Transverse colon (tissue), 4 donors: Measurements from ENCODE around the gene GPN2. TPM values are rescaled to one million over a fixed set of nuclear protein-coding genes. Genes with fewer than 3 reads are reported as not detected.
"Not testable (repeated sequence)": the region's sequence is repeated elsewhere in the genome, so short reads cannot be mapped to it uniquely, and the experiment has no call there.

Experiments used
- DNase-seq: peaks from one replicate; pipeline ENCODE4 v3.0.0-alpha.2; 2019
- H3K27ac ChIP-seq, 4 donors: fragments of 200-600 bp; sonication (generic); 2 replicates each; pipeline ENCODE4 v1.5.1; 2016 to 2018; ENCODE audit warnings: inconsistent platforms in 4 of 4
- H3K27me3 ChIP-seq: fragments of 200-600 bp; sonication (generic); 2 replicates; pipeline ENCODE4 v1.5.1; 2017; ENCODE audit warnings: inconsistent platforms
- H3K36me3 ChIP-seq, 4 donors: fragments of 200-600 bp; sonication (generic); 2 replicates each; pipeline ENCODE4 v1.5.1; 2017 to 2019; ENCODE audit warnings: inconsistent platforms in 4 of 4
- H3K4me1 ChIP-seq, 4 donors: fragments of 200-600 bp; sonication (generic); 2 replicates each; pipeline ENCODE4 v1.5.1; 2017 to 2020; ENCODE audit warnings: inconsistent platforms in 4 of 4
- H3K4me3 ChIP-seq, 4 donors: fragments of 200-600 bp; sonication (generic); 1 replicate in 1 of 4; 2 replicates in 3 of 4; pipeline versions ENCODE4 v1.5.1 to v1.6.1; 2017 to 2019; ENCODE audit warnings: inconsistent platforms in 4 of 4
- H3K9me3 ChIP-seq, 2 donors: fragments of 200-600 bp; sonication (generic); 2 replicates each; pipeline ENCODE4 v1.5.1; 2017 to 2019; ENCODE audit warnings: inconsistent platforms in 2 of 2
- EP300 ChIP-seq: sonication (generic); formaldehyde crosslinking; IDR thresholded peaks from one replicate; pipeline ENCODE4 v1.6.1; 2017; ENCODE audit warnings: antibody characterized with exemption, low read depth
- POLR2A ChIP-seq: fragments of 450-650 bp; IDR thresholded peaks from one replicate; pipeline ENCODE4 v1.6.1; 2016; ENCODE audit warnings: antibody characterized with exemption, mild to moderate bottlenecking, moderate library complexity
- POLR2AphosphoS5 ChIP-seq, 3 donors: sonication (generic); formaldehyde crosslinking; IDR thresholded peaks; one replicate each; pipeline ENCODE4 v1.6.1; 2016; ENCODE audit warnings: antibody characterized with exemption in 3 of 3
- WGBS, 2 donors: methylation state at CpG; one replicate each; pipeline ENCODE4 v1.1.5; 2018; ENCODE audit warnings: low coverage in 1 of 2; 5-methylcytosine and 5-hydroxymethylcytosine counted together
- in situ Hi-C, 4 donors: fragments of 200-750 bp; cut with MboI; loops; one replicate each; pipeline versions ENCODE4 v1.15.0 to v1.15.1; 2017; ENCODE audit warnings: low sequenced_read_pairs in 3 of 4, low pct_ligation_motif_present in 1 of 4, low pct_unique_long_range_greater_than_20kb in 1 of 4
- intact Hi-C: fragments of 100-400 bp; cut with DNase I; formaldehyde crosslinking; loops from one replicate; pipeline ENCODE4 v1.15.1; 2023; ENCODE audit warnings: low total_unique reads
- total RNA-seq, 4 donors: library from RNA; depleted of rRNA; stranded (reverse); fragments of >200 nt; gene quantifications; one replicate each; pipeline ENCODE4 v1.1.0, GENCODE V29; 2016
- TF ChIP-seq, protein P1 (sequence below), 5 experiments: fragments of 200-600 bp in 3 of 5; fragments of 450-650 bp in 2 of 5; sonication (generic) in 3 of 5; IDR thresholded peaks; 1 replicate in 2 of 5; 2 replicates in 3 of 5; pipeline ENCODE4 v1.5.1; 2016 to 2017; ENCODE audit warnings: antibody characterized with exemption in 5 of 5, inconsistent platforms in 3 of 5, mild to moderate bottlenecking in 2 of 5, moderate library complexity in 1 of 5

GPN2 gene
- total RNA-seq, 4 donors from 2014 or later, result 14.7 to 75.2 (median 28.7) TPM

DNA sequence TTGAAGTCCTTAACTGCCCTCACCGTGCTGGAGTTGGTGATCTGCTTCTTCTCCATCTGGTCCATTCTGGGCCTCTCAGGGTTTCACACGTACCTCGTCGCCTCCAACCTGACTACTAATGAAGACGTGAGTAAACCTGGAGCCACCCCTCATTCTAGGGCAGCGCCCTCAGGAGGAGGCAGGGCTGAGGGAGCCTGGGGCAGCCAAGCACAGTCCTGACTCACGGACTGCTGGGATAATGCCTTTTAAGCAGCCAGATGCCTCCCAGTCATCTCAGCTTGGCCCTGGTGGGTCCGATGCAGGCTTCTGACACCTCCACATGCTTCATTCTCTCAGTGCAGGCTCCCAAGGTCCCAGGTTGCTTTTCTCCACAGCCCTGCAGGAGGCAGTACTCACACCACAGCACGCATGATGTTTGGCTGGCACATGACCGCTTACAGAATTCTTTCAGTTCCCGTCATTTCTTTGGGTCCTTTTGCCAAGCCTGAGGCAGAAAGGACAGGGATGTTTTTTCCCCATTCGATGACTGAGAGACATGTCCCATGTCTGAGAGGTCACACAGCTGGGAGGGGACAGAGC, 38.9 kb downstream of the GPN2 start:
- DNase-seq, result no peak
- intact Hi-C loops, result no loop called here
- Histone ChIP-seq H3K9me3 (no peaks in the 10 kb centered on the region), H3K36me3 (peaks cover 0 to 20% (median 6%) of the 10 kb centered on the region in 4 donors), H3K4me1 (peaks cover 32 to 68% (median 44%) of the 10 kb centered on the region in 4 donors), H3K27ac (no peak overlapping the region), H3K4me3 (no peak overlapping the region), H3K27me3 (no peaks in the 10 kb centered on the region)
- TF ChIP-seq, protein P1, sequence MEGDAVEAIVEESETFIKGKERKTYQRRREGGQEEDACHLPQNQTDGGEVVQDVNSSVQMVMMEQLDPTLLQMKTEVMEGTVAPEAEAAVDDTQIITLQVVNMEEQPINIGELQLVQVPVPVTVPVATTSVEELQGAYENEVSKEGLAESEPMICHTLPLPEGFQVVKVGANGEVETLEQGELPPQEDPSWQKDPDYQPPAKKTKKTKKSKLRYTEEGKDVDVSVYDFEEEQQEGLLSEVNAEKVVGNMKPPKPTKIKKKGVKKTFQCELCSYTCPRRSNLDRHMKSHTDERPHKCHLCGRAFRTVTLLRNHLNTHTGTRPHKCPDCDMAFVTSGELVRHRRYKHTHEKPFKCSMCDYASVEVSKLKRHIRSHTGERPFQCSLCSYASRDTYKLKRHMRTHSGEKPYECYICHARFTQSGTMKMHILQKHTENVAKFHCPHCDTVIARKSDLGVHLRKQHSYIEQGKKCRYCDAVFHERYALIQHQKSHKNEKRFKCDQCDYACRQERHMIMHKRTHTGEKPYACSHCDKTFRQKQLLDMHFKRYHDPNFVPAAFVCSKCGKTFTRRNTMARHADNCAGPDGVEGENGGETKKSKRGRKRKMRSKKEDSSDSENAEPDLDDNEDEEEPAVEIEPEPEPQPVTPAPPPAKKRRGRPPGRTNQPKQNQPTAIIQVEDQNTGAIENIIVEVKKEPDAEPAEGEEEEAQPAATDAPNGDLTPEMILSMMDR (IDR thresholded peaks at IDR 0.05), result no peak
- TF ChIP-seq POLR2A, result no peak
- no peak for TF ChIP-seq POLR2AphosphoS5 (IDR thresholded peaks at IDR 0.05)
- TF ChIP-seq EP300, result no peak
- WGBS, 2 donors, result 90% methylated on average over 12 of the region's 12 CpGs; no CpG with 5 or more reads in 1 of the 2 donors
- in situ Hi-C loops, result no loop called here

GRCh38 chr1:26848941-26849774, 40.9 kb downstream of the GPN2 start:
- Histone ChIP-seq H3K27ac (peak overlapping the region; percentile 74 to 88 (median 83)), H3K27me3 (no peaks in the 10 kb centered on the region), H3K9me3 (no peaks in the 10 kb centered on the region), H3K36me3 (peaks cover 0 to 20% (median 6%) of the 10 kb centered on the region in 4 donors), H3K4me3 (no peak overlapping the region), H3K4me1 (peaks cover 26 to 49% (median 30%) of the 10 kb centered on the region in 4 donors)
- WGBS, 2 donors, result 29% methylated on average over 9 of the region's 10 CpGs; no CpG with 5 or more reads in 1 of the 2 donors
- intact Hi-C loops (no loop called here), in situ Hi-C loops (no loop called here)
- peak; percentile 86 for TF ChIP-seq EP300
- TF ChIP-seq POLR2A, result peak; percentile 54
- TF ChIP-seq, protein P1 (IDR thresholded peaks at IDR 0.05), result peak in 1 of 5 experiments; percentile 25
- TF ChIP-seq POLR2AphosphoS5 (IDR thresholded peaks at IDR 0.05), result peak; percentile 56 to 88 (median 68)
- DNase-seq, result peak; percentile 95

DNA sequence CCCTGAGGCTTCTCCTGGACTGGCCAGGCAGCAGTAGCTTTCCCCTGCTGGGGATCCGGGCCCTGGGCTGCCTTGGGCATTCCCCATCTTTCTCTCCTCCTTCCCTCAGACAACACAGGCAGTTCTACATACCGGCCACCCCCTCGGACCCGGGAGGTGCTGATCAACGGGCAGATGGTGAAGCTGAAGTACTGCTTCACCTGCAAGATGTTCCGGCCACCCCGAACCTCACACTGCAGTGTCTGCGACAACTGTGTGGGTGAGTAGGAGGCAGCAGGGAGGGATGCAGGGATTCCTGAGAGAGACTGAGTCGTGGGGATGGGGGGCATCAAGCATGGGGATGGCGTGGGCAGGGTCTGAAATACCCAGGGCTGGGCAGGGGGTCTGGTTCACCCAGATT, 41.6 kb downstream of the GPN2 start:
- Histone ChIP-seq H3K27ac (peak overlapping the region; percentile 74 to 88 (median 83)), H3K27me3 (no peaks in the 10 kb centered on the region), H3K4me3 (no peak overlapping the region), H3K4me1 (peaks cover 26 to 48% (median 30%) of the 10 kb centered on the region in 4 donors), H3K36me3 (peaks cover 0 to 20% (median 6%) of the 10 kb centered on the region in 4 donors), H3K9me3 (no peaks in the 10 kb centered on the region)
- DNase-seq, result no peak
- in situ Hi-C loops (no loop called here), intact Hi-C loops (no loop called here)
- TF ChIP-seq POLR2AphosphoS5 (IDR thresholded peaks at IDR 0.05), result no peak
- TF ChIP-seq POLR2A, result no peak
- no peak for TF ChIP-seq EP300
- TF ChIP-seq, protein P1 (IDR thresholded peaks at IDR 0.05), result no peak
- 79 to 80% methylated on average over 1 to 10 of the region's 10 CpGs for WGBS, 2 donors

GRCh38 chr1:26847826-26848225, 42.3 kb downstream of the GPN2 start:
- intact Hi-C loops, in situ Hi-C loops, H3K9me3 ChIP-seq, H3K4me3 ChIP-seq, H3K27me3 ChIP-seq: not testable (repeated sequence)
- peak in 1 of 3 donors; percentile 50 for TF ChIP-seq POLR2AphosphoS5 (IDR thresholded peaks at IDR 0.05)
- Histone ChIP-seq H3K4me1 (peaks cover 22 to 41% (median 29%) of the 10 kb centered on the region in 4 donors), H3K27ac (peak overlapping the region; percentile 74 to 88 (median 83)), H3K36me3 (peaks cover 0 to 20% (median 6%) of the 10 kb centered on the region in 4 donors)
- WGBS, 2 donors, result 67% methylated on average over 1 to 6 of the region's 6 CpGs
- peak; percentile 64 for DNase-seq
